Fibroblast of gingiva (primary cell): ENCODE data around the gene OR2L13.
"Not testable (repeated sequence)": the region's sequence is repeated elsewhere in the genome, so short reads cannot be mapped to it uniquely, and the experiment has no call there.

Experiments
- DNase-seq: peaks from one replicate; pipeline ENCODE4 v3.0.0-alpha.2; 2011; ENCODE audit warnings: low read depth

The OR2L13 gene

GRCh38 chr1:248094884-248095283 is at the start of gene OR2L13:
OR2L13 (plus strand) TSS chr1:248095184; CDS start chr1:248099376, 4,192 bp downstream.
- DNase-seq, result no peak

GRCh38 chr1:248045209-248045608 is 49.8 kb upstream of the OR2L13 start:
- DNase-seq, result no peak

GRCh38 chr1:248046536-248046935 is 48.4 kb upstream of the OR2L13 start, which contains the start of gene OR2L3:
OR2L3 (plus strand) TSS chr1:248046836; CDS start chr1:248060682, 13,846 bp downstream.
- DNase-seq, result no peak

- no peak for DNase-seq
Measured at GRCh38 chr1:248047008-248047407, 48.0 kb upstream of the OR2L13 start.

- no peak for DNase-seq
Measured at GRCh38 chr1:248054671-248055070, 40.3 kb upstream of the OR2L13 start.

GRCh38 chr1:248055261-248055660 is 39.7 kb upstream of the OR2L13 start:
- no peak for DNase-seq

- DNase-seq, result no peak
Measured at GRCh38 chr1:248065071-248065470, 29.9 kb upstream of the OR2L13 start.

- DNase-seq, result no peak
Measured at GRCh38 chr1:248065604-248066003, 29.4 kb upstream of the OR2L13 start.

- DNase-seq, result not testable (repeated sequence)
Measured at GRCh38 chr1:248083864-248084263, 11.1 kb upstream of the OR2L13 start.

GRCh38 chr1:248098529-248098928 is 3.5 kb downstream of the OR2L13 start:
- DNase-seq, result no peak

- DNase-seq, result no peak
Measured at GRCh38 chr1:248102847-248103246, 7.9 kb downstream of the OR2L13 start.

- DNase-seq, result no peak
Measured at GRCh38 chr1:248111157-248111556, 16.2 kb downstream of the OR2L13 start.

GRCh38 chr1:248114890-248115289 is 19.9 kb downstream of the OR2L13 start:
- no peak for DNase-seq

- no peak for DNase-seq
Measured at GRCh38 chr1:248127653-248128052, 32.7 kb downstream of the OR2L13 start.

- DNase-seq, result no peak
Measured at GRCh38 chr1:248136811-248137210, 41.8 kb downstream of the OR2L13 start.

GRCh38 chr1:248140846-248141245 is 45.9 kb downstream of the OR2L13 start:
- no peak for DNase-seq

- no peak for DNase-seq
Measured at GRCh38 chr1:248143311-248143710, 48.3 kb downstream of the OR2L13 start.

GRCh38 chr1:248144513-248145198 is 49.7 kb downstream of the OR2L13 start, which contains the start of gene OR2M5:
OR2M5 (plus strand) TSS chr1:248145148; CDS start chr1:248145148, 0 bp downstream.
- DNase-seq, result no peak
